ENCODE results near the gene AGR3.

DNA sequence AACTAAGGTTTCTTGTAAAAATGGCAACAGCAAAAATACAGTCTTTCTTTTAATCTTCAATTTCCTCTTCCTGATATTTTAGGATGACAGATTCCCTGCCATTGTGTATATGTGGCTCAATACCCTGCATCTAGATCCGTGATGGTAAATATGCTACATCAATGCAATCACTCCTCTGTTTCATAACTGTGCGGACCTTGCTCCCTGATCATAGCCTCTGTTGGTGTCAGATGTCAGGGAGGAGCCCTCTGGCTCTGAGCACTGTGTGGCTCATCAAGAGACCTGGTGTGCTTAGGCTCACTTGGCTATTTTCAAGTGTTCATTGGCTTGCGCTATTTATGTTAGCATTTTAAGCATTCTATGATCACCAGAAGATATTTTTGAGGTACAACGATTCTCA, 33.0 kb upstream of the AGR3 start:
- TF ChIP-seq, protein P1, sequence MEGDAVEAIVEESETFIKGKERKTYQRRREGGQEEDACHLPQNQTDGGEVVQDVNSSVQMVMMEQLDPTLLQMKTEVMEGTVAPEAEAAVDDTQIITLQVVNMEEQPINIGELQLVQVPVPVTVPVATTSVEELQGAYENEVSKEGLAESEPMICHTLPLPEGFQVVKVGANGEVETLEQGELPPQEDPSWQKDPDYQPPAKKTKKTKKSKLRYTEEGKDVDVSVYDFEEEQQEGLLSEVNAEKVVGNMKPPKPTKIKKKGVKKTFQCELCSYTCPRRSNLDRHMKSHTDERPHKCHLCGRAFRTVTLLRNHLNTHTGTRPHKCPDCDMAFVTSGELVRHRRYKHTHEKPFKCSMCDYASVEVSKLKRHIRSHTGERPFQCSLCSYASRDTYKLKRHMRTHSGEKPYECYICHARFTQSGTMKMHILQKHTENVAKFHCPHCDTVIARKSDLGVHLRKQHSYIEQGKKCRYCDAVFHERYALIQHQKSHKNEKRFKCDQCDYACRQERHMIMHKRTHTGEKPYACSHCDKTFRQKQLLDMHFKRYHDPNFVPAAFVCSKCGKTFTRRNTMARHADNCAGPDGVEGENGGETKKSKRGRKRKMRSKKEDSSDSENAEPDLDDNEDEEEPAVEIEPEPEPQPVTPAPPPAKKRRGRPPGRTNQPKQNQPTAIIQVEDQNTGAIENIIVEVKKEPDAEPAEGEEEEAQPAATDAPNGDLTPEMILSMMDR (IDR thresholded peaks at IDR 0.05; ENCODE audit: poor library complexity), result no peak
- TF ChIP-seq EZH2 (IDR thresholded peaks at IDR 0.05; ENCODE audit: borderline replicate concordance), result no peak
